ENCODE data around the gene A2ML1. TPM values are rescaled to one million over a fixed set of nuclear protein-coding genes. Genes with fewer than 3 reads are reported as not detected.
"Not testable (repeated sequence)": the region's sequence is repeated elsewhere in the genome, so short reads cannot be mapped to it uniquely, and the experiment has no call there.

Gene A2ML1
- total RNA-seq, 4 donors from 2014 or later, result 0.11 to 1.2 TPM; not detected in 2

GRCh38 chr12:8781381-8782127, 40.9 kb upstream of the A2ML1 start:
- TF ChIP-seq POLR2AphosphoS5 (IDR thresholded peaks at IDR 0.05) (no peak), CTCF (IDR thresholded peaks at IDR 0.05) (no peak), POLR2A (IDR thresholded peaks at IDR 0.05; ENCODE audit: low read depth) (no peak), EP300 (IDR thresholded peaks at IDR 0.05) (no peak)
- Histone ChIP-seq H3K27ac (replicated peaks in 1 of 4) (no peak overlapping the region), H3K27me3 (no peaks in the 10 kb centered on the region), H3K9me3 (no peaks in the 10 kb centered on the region), H3K36me3 (peaks cover 0 to 30% (median 11%) of the 10 kb centered on the region in 4 donors), H3K4me3 (no peak overlapping the region), H3K4me1 (peaks cover 3 to 17% (median 7%) of the 10 kb centered on the region in 4 donors)
- intact Hi-C loops (cut with DNase I), result no loop called here
- 67% methylated on average over 2 of the region's 2 CpGs for WGBS
- no peak for DNase-seq (ENCODE audit: extremely low spot score)

GRCh38 chr12:8784290-8784888, 38.0 kb upstream of the A2ML1 start:
- Histone ChIP-seq H3K27me3 (no peaks in the 10 kb centered on the region), H3K27ac (replicated peaks in 1 of 4) (no peak overlapping the region), H3K4me1 (peaks cover 0 to 9% (median 3%) of the 10 kb centered on the region in 4 donors), H3K36me3 (peaks cover 0 to 22% (median 11%) of the 10 kb centered on the region in 4 donors), H3K9me3 (no peaks in the 10 kb centered on the region), H3K4me3 (no peak overlapping the region)
- intact Hi-C loops (cut with DNase I), result no loop called here
- no peak for DNase-seq (ENCODE audit: extremely low spot score)
- TF ChIP-seq CTCF (IDR thresholded peaks at IDR 0.05) (no peak), POLR2A (IDR thresholded peaks at IDR 0.05; ENCODE audit: low read depth) (no peak)

GRCh38 chr12:8785499-8785898, 36.9 kb upstream of the A2ML1 start:
- H3K4me1 ChIP-seq, result peaks cover 0 to 9% (median 2%) of the 10 kb centered on the region in 4 donors
- H3K36me3 ChIP-seq, result peaks cover 0 to 22% (median 11%) of the 10 kb centered on the region in 4 donors
- no peak for DNase-seq (ENCODE audit: extremely low spot score)
- H3K4me3 ChIP-seq, result no peak overlapping the region
- no peaks in the 10 kb centered on the region for H3K9me3 ChIP-seq
- WGBS, result 79% methylated on average over 4 of the region's 4 CpGs
- no peak overlapping the region for H3K27ac ChIP-seq (replicated peaks in 1 of 4)
- no peaks in the 10 kb centered on the region for H3K27me3 ChIP-seq
- intact Hi-C loops (cut with DNase I), result no loop called here
- no peak for TF ChIP-seq POLR2AphosphoS5 (IDR thresholded peaks at IDR 0.05)
- no peak for TF ChIP-seq CTCF (IDR thresholded peaks at IDR 0.05)

- H3K4me3 ChIP-seq; H3K27me3 ChIP-seq; DNase-seq (ENCODE audit: extremely low spot score); H3K9me3 ChIP-seq; intact Hi-C loops (cut with DNase I); H3K4me1 ChIP-seq; H3K27ac ChIP-seq (replicated peaks in 1 of 4): not testable (repeated sequence)
- 95% methylated on average over 3 of the region's 28 CpGs for WGBS
- peaks cover 0 to 16% (median 11%) of the 10 kb centered on the region in 4 donors for H3K36me3 ChIP-seq
Observed at GRCh38 chr12:8787206-8787605, 35.2 kb upstream of the A2ML1 start.

- H3K27ac ChIP-seq (replicated peaks in 1 of 4); H3K36me3 ChIP-seq; DNase-seq (ENCODE audit: extremely low spot score); H3K4me1 ChIP-seq; H3K9me3 ChIP-seq; H3K4me3 ChIP-seq; intact Hi-C loops (cut with DNase I); H3K27me3 ChIP-seq: not testable (repeated sequence)
- WGBS, result 70% methylated on average over 9 of the region's 13 CpGs
Observed at GRCh38 chr12:8788706-8789105, 33.7 kb upstream of the A2ML1 start.

GRCh38 chr12:8789341-8790013, 32.9 kb upstream of the A2ML1 start:
- 84% methylated on average over 13 of the region's 13 CpGs for WGBS
- H3K4me3 ChIP-seq; H3K36me3 ChIP-seq; DNase-seq (ENCODE audit: extremely low spot score); H3K4me1 ChIP-seq; intact Hi-C loops (cut with DNase I); H3K27ac ChIP-seq (replicated peaks in 1 of 4); H3K9me3 ChIP-seq; H3K27me3 ChIP-seq: not testable (repeated sequence)

GRCh38 chr12:8793226-8793625, 29.2 kb upstream of the A2ML1 start:
- H3K9me3 ChIP-seq; H3K4me1 ChIP-seq; intact Hi-C loops (cut with DNase I); H3K27me3 ChIP-seq; H3K27ac ChIP-seq (replicated peaks in 1 of 4); DNase-seq (ENCODE audit: extremely low spot score); H3K4me3 ChIP-seq; H3K36me3 ChIP-seq: not testable (repeated sequence)
- WGBS, result 80% methylated on average over 4 of the region's 4 CpGs

GRCh38 chr12:8794611-8795010, 27.8 kb upstream of the A2ML1 start:
- H3K27me3 ChIP-seq; H3K4me3 ChIP-seq; H3K36me3 ChIP-seq; H3K4me1 ChIP-seq; intact Hi-C loops (cut with DNase I); DNase-seq (ENCODE audit: extremely low spot score); H3K9me3 ChIP-seq; H3K27ac ChIP-seq (replicated peaks in 1 of 4): not testable (repeated sequence)
- WGBS, result 100% methylated on average over 7 of the region's 21 CpGs
